HG02798 (cell line): Measurements from ENCODE around the gene RPTN.
"Not testable (repeated sequence)": the region's sequence is repeated elsewhere in the genome, so short reads cannot be mapped to it uniquely, and the experiment has no call there.

ENCODE experiments used
- ATAC-seq: cut with Tn5 transposase; IDR thresholded peaks from one replicate; pipeline ENCODE4 v1.9.1; 2021; ENCODE audit warnings: mild to moderate bottlenecking; ENCODE audit not compliant: unreplicated experiment, poor library complexity

Gene RPTN

GRCh38 chr1:152165286-152166077, 6.5 kb upstream of the RPTN start:
- ATAC-seq: no peak

- no peak for ATAC-seq
Observed at GRCh38 chr1:152164517-152165136, 5.6 kb upstream of the RPTN start.

GRCh38 chr1:152162792-152163463, 3.9 kb upstream of the RPTN start:
- no peak for ATAC-seq

GRCh38 chr1:152160576-152160975, 1.5 kb upstream of the RPTN start:
- ATAC-seq: no peak

- no peak for ATAC-seq
Observed at GRCh38 chr1:152153996-152154395, 5.0 kb downstream of the RPTN start.

- no peak for ATAC-seq
Observed at GRCh38 chr1:152151646-152152045, 7.4 kb downstream of the RPTN start.

GRCh38 chr1:152148981-152149380, 10.0 kb downstream of the RPTN start:
- ATAC-seq: no peak

- ATAC-seq: no peak
Observed at GRCh38 chr1:152148051-152148450, 11.0 kb downstream of the RPTN start.

GRCh38 chr1:152145769-152146168, 13.3 kb downstream of the RPTN start:
- no peak for ATAC-seq

GRCh38 chr1:152144674-152145183, 14.3 kb downstream of the RPTN start:
- not testable (repeated sequence) for ATAC-seq

- no peak for ATAC-seq
Observed at GRCh38 chr1:152143150-152143887, 15.7 kb downstream of the RPTN start.

GRCh38 chr1:152141971-152142584, 16.9 kb downstream of the RPTN start:
- ATAC-seq: no peak

GRCh38 chr1:152137215-152137614, 21.8 kb downstream of the RPTN start:
- no peak for ATAC-seq

GRCh38 chr1:152130186-152130585, 28.8 kb downstream of the RPTN start:
- no peak for ATAC-seq

GRCh38 chr1:152127673-152128072, 31.4 kb downstream of the RPTN start:
- no peak for ATAC-seq

GRCh38 chr1:152125834-152126443, 33.1 kb downstream of the RPTN start:
- ATAC-seq: no peak

- ATAC-seq: no peak
Observed at GRCh38 chr1:152118915-152119314, 40.1 kb downstream of the RPTN start.

GRCh38 chr1:152115344-152115743, 43.7 kb downstream of the RPTN start, which contains the start of gene TCHH:
TSS of gene TCHH (minus strand) at chr1:152115444. CDS start at chr1:152114080, 1,364 bp downstream.
- no peak for ATAC-seq

- no peak for ATAC-seq
Observed at GRCh38 chr1:152112885-152113432, 46.1 kb downstream of the RPTN start.
